Measurements from ENCODE around the gene DPCD. TPM values are rescaled to one million over a fixed set of nuclear protein-coding genes. Genes with fewer than 3 reads are reported as not detected.
A peak's percentile ranks its signal among the peaks of the same experiment; 100 is the strongest.

DPCD gene
- total RNA-seq (2021; ENCODE audit: unreplicated experiment) (39.5 TPM), Bru-seq, nascent RNA (percentile 66 among the genes with signal in this experiment), BruChase-seq, experiment 1, labeled RNA remaining after a 6-hour chase (percentile 55 among the genes with signal in this experiment), BruChase-seq, experiment 2, labeled RNA remaining after a 2-hour chase (percentile 63 among the genes with signal in this experiment)
- polyA plus RNA-seq (2012): 87.6 and 101 TPM in 2 replicates
- long read RNA-seq, transcript DPCD-202 (6 exons, 858 nt): major isoform, 31 of 41 reads
- long read RNA-seq, partial matches to known transcripts: 2 of 41 reads
- long read RNA-seq, other reads (novel, unspliced or antisense): 8 of 41 reads

- ATAC-seq (peak; percentile 92), DNase-seq (ENCODE audit: low read depth, low spot score) (peak; percentile 91)
- H3K36me3 ChIP-seq (ENCODE audit: control insufficient read depth in 1 of 2, insufficient read depth in 2 of 2, low read length in 2 of 2): peaks cover 10 to 13% of the 10 kb centered on the region in 2 experiments
- H3K9me2 ChIP-seq (ENCODE audit: insufficient read depth): no peaks in the 10 kb centered on the region
- H3K4me2 ChIP-seq (ENCODE audit: low read length): peak within 1 kb of the TSS; percentile 87
- H3K79me2 ChIP-seq (ENCODE audit: insufficient read depth, low read length): peaks cover 15% of the 10 kb centered on the region
- H4K20me1 ChIP-seq (ENCODE audit: insufficient read depth): no peaks in the 10 kb centered on the region
- H3K9me3 ChIP-seq (ENCODE audit: control insufficient read depth in 1 of 2, insufficient read depth in 1 of 2, low read depth in 1 of 2, low read length in 2 of 2): no peaks in the 10 kb centered on the region
- no peaks in the 10 kb centered on the region for H3K27me3 ChIP-seq (ENCODE audit: insufficient read depth, low read length)
- H3K4me1 ChIP-seq (ENCODE audit: control insufficient read depth in 1 of 2, insufficient read depth in 2 of 2, low read length in 2 of 2): peaks cover 10 to 16% of the 10 kb centered on the region in 2 experiments; a peak in 3 of 4 replicates
- intact Hi-C loops (cut with micrococcal nuclease): loop anchor here (5.0 kb wide), 1 partner anchor 194 kb away; the partner anchor contains the start of gene NPM3
- H3K9ac ChIP-seq (ENCODE audit: low read length): peak within 1 kb of the TSS; percentile 84
- ChIA-PET CTCF (interaction anchor here (0.6 to 3.7 kb wide), 7 partner anchors 12 to 374 kb away, joined by 3 to 25 read pairs (median 4); no protein-coding TSS in a partner anchor), POLR2A (no interaction called here), RAD21 (ENCODE audit: low non-redundant PET in 1 of 2, low total read pairs in 2 of 2, uncharacterized antibody in 2 of 2, unreplicated experiment in 2 of 2) (interaction anchor here in 1 of 2 experiments (0.7 to 1.1 kb wide), 2 partner anchors 15 to 18 kb away, joined by 3 to 5 read pairs; no protein-coding TSS in a partner anchor)
- peak within 1 kb of the TSS; percentile 5 for H2AFZ ChIP-seq (ENCODE audit: low read depth, low read length, poor library complexity, severe bottlenecking)
- peak within 1 kb of the TSS; percentile 63 for H3K27ac ChIP-seq (ENCODE audit: low read depth, low read length)
- H3K4me3 ChIP-seq (replicated peaks in 1 of 2; ENCODE audit: low read depth in 1 of 2, low read length in 2 of 2): peak within 1 kb of the TSS; percentile 89 to 94
- BruUV-seq (replicated peaks): TSS peak; percentile 61
- TF ChIP-seq EZH2phosphoT487 (IDR thresholded peaks at IDR 0.05; ENCODE audit: borderline replicate concordance) (no peak), CTCF (IDR thresholded peaks at IDR 0.05 in 2 of 3, conservative IDR thresholded peaks at IDR 0.05 in 1 of 3; ENCODE audit: borderline replicate concordance in 1 of 3, insufficient read depth in 1 of 3, low read depth in 2 of 3, low read length in 2 of 3) (no peak), SP1 (IDR thresholded peaks at IDR 0.05; ENCODE audit: low read depth) (no peak; the same call in 1 of the 2 replicates), RAD21 (IDR thresholded peaks at IDR 0.05; ENCODE audit: low read depth) (no peak), POLR2A (IDR thresholded peaks at IDR 0.05; ENCODE audit: borderline replicate concordance, extremely low read depth, insufficient read depth, insufficient read length) (peak; percentile 75), SIN3A (IDR thresholded peaks at IDR 0.05; ENCODE audit: low read depth) (peak; percentile 89), ZNF274 (IDR thresholded peaks at IDR 0.05; ENCODE audit: low read depth, low read length) (no peak), MAX (IDR thresholded peaks at IDR 0.05) (peak; percentile 79), TCF7L2 (IDR thresholded peaks at IDR 0.05; ENCODE audit: borderline replicate concordance, extremely low read depth, insufficient read depth, insufficient read length) (no peak), POLR2AphosphoS5 (IDR thresholded peaks at IDR 0.05; ENCODE audit: low read depth, low read length) (peak; percentile 84), JUND (IDR thresholded peaks at IDR 0.05) (no peak), ZFX (IDR thresholded peaks at IDR 0.05) (peak; percentile 65; the same call in 1 of the 2 replicates), REST (IDR thresholded peaks at IDR 0.05; ENCODE audit: low read depth) (no peak), ZBTB33 (IDR thresholded peaks at IDR 0.05; ENCODE audit: extremely low read depth, insufficient replicate concordance, low read length) (no peak), ATF3 (IDR thresholded peaks at IDR 0.05) (no peak)
These were observed at the start of gene DPCD, which contains the start of gene POLL for GRCh38 chr10:101587725-101588653. Gene DPCD (plus strand): TSS chr10:101588321. CDS start chr10:101588337, 16 bp downstream. Gene POLL (minus strand): TSS chr10:101588257. CDS start chr10:101587360, 897 bp downstream.

Measured in HCT116 (cell line).